Testis (tissue), 2 donors: ENCODE data around the gene BAIAP2.

Experiments used
- POLR2A ChIP-seq: fragments of 450-650 bp; IDR thresholded peaks from one replicate; pipeline ENCODE4 v1.6.1; 2017; ENCODE audit warnings: antibody characterized with exemption, mild to moderate bottlenecking, moderate library complexity
- TF ChIP-seq, protein P1 (sequence below), 3 experiments: fragments of 450-650 bp in 2 of 3; fragments of 200-600 bp in 1 of 3; sonication (generic) in 1 of 3; IDR thresholded peaks; one replicate each; pipeline ENCODE4 v1.5.1; 2016 to 2019; ENCODE audit warnings: antibody characterized with exemption in 3 of 3, mild to moderate bottlenecking in 2 of 3, moderate library complexity in 1 of 3

DNA sequence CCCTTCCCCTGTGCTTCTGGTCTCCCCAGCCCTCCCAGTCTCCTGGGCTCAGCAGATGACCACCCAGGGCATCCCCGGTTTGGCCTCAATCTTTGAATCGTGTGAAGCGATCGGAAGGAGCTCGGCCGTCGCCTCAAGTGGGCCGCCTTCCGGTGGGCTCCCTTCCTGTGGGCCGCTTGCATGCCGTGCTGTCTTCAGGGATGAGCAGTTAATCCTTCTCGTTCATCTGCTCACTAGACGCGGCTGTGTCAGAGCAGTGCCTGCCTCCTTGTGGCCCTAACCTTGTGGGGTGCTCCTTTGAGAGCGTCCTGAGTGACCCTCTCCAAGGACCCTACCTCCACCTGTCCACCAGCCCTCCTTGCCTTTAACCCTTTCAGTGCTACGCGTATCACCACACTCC, 40.4 kb downstream of the BAIAP2 start:
- TF ChIP-seq, protein P1, sequence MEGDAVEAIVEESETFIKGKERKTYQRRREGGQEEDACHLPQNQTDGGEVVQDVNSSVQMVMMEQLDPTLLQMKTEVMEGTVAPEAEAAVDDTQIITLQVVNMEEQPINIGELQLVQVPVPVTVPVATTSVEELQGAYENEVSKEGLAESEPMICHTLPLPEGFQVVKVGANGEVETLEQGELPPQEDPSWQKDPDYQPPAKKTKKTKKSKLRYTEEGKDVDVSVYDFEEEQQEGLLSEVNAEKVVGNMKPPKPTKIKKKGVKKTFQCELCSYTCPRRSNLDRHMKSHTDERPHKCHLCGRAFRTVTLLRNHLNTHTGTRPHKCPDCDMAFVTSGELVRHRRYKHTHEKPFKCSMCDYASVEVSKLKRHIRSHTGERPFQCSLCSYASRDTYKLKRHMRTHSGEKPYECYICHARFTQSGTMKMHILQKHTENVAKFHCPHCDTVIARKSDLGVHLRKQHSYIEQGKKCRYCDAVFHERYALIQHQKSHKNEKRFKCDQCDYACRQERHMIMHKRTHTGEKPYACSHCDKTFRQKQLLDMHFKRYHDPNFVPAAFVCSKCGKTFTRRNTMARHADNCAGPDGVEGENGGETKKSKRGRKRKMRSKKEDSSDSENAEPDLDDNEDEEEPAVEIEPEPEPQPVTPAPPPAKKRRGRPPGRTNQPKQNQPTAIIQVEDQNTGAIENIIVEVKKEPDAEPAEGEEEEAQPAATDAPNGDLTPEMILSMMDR (IDR thresholded peaks at IDR 0.05): no peak
- no peak for TF ChIP-seq POLR2A
